Activated CD8-positive, alpha-beta T cell treated with anti-CD3 and anti-CD28 coated beads for 36 hours (primary cell): Measurements from ENCODE around the gene ALPP. TPM values are rescaled to one million over a fixed set of nuclear protein-coding genes. Genes with fewer than 3 reads are reported as not detected.
"Not testable (repeated sequence)": the region's sequence is repeated elsewhere in the genome, so short reads cannot be mapped to it uniquely, and the experiment has no call there.

Experiments
- ATAC-seq: fragments of 200-7000 bp; cut with Tn5 transposase; one replicate; pipeline ENCODE4 v1.10.0; 2021; ENCODE audit warnings: mild to moderate bottlenecking, moderate library complexity
- CTCF ChIA-PET: fragments of 350-600 bp; sonication (Branson Sonifier 250); formaldehyde crosslinking; loops from one replicate; lab custom pipeline; 2021; ENCODE audit warnings: antibody characterized with exemption; lab: Charles Lee
- POLR2A ChIA-PET: fragments of 350-600 bp; sonication (Branson Sonifier 250); formaldehyde crosslinking; loops from one replicate; lab custom pipeline; 2021; ENCODE audit warnings: antibody characterized with exemption; lab: Charles Lee
- DNase-seq: peaks from one replicate; pipeline ENCODE4 v3.0.0-alpha.2; 2020
- H3K27ac Mint-ChIP-seq: one replicate; pipeline ENCODE4 v1.8.0; 2021; ENCODE audit warnings: mild to moderate bottlenecking, mixed read lengths
- H3K27me3 Mint-ChIP-seq: one replicate; pipeline ENCODE4 v1.8.0; 2021; ENCODE audit warnings: mixed read lengths
- H3K36me3 Mint-ChIP-seq: one replicate; pipeline ENCODE4 v1.8.0; 2021; ENCODE audit warnings: low read depth, mixed read lengths
- H3K4me1 Mint-ChIP-seq: one replicate; pipeline ENCODE4 v1.8.0; 2021; ENCODE audit warnings: low read depth, mixed read lengths
- H3K4me3 Mint-ChIP-seq: one replicate; pipeline ENCODE4 v1.8.0; 2021; ENCODE audit warnings: mild to moderate bottlenecking, moderate library complexity, mixed read lengths
- H3K9me3 Mint-ChIP-seq: one replicate; pipeline ENCODE4 v1.8.0; 2021; ENCODE audit warnings: mixed read lengths
- intact Hi-C: fragments of 100-400 bp; cut with micrococcal nuclease; formaldehyde crosslinking; loops from one replicate; pipeline ENCODE4 v1.10.0; 2022
- total RNA-seq, 2 experiments: library from RNA; stranded (reverse); gene quantifications; one replicate each; pipeline ENCODE4 v1.2.3, GENCODE V29; 2021
- TF ChIP-seq, protein P1 (sequence below): fragments of 200-600 bp; IDR thresholded peaks from one replicate; pipeline ENCODE4 v1.8.0; 2022; ENCODE audit warnings: antibody characterized with exemption, mild to moderate bottlenecking

ALPP gene
- total RNA-seq, 2 experiments from 2014 or later, result not detected

DNA sequence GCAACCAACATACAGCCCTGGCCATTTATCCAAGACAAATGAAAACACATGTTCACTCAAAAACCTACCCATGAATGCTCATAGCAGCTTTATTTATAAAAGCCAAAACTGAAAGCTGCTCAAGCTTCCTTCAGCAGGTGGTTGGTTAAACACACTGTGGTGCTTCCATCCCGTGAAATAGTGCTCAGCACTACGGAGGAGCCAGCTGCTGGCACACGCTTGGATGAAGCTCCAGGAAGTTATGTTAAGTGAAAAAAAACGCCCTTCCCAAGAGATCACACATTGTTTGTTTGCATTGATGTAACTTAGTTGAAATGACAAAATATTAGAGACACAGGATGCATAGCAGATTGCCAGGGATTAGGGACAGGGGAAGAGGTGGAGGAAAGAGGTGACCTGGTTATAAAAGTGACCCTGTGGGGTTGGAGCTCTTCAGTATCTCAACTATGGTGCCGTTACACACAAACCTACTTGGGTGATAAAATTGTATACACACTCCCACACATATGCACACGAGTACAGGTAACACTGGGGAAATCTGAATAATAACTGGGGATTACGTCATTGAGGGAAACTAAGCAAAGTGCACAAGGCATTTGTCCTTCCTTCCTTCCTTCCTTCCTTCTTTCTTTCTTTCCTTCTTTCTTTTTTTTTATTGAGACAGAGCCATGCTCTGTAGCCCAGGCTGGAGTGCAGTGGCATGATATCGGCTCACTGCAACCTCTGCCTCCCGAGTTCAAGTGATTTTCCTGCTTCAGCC lies 21.9 kb downstream of the ALPP start:
- ATAC-seq, result no peak
- POLR2A ChIA-PET, result no interaction called here
- intact Hi-C loops, result no loop called here
- no peaks in the 10 kb centered on the region for H3K4me1 Mint-ChIP-seq
- H3K4me3 Mint-ChIP-seq, result no peak overlapping the region
- no peaks in the 10 kb centered on the region for H3K9me3 Mint-ChIP-seq
- H3K27ac Mint-ChIP-seq, result no peak overlapping the region
- H3K36me3 Mint-ChIP-seq, result no peaks in the 10 kb centered on the region
- peaks cover 8% of the 10 kb centered on the region for H3K27me3 Mint-ChIP-seq
- no peak for DNase-seq
- TF ChIP-seq, protein P1, sequence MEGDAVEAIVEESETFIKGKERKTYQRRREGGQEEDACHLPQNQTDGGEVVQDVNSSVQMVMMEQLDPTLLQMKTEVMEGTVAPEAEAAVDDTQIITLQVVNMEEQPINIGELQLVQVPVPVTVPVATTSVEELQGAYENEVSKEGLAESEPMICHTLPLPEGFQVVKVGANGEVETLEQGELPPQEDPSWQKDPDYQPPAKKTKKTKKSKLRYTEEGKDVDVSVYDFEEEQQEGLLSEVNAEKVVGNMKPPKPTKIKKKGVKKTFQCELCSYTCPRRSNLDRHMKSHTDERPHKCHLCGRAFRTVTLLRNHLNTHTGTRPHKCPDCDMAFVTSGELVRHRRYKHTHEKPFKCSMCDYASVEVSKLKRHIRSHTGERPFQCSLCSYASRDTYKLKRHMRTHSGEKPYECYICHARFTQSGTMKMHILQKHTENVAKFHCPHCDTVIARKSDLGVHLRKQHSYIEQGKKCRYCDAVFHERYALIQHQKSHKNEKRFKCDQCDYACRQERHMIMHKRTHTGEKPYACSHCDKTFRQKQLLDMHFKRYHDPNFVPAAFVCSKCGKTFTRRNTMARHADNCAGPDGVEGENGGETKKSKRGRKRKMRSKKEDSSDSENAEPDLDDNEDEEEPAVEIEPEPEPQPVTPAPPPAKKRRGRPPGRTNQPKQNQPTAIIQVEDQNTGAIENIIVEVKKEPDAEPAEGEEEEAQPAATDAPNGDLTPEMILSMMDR, result no peak
- CTCF ChIA-PET, result interaction anchor here (0.6 kb wide), 1 partner anchor 46 kb away, joined by 3 read pairs; no protein-coding TSS in a partner anchor

DNA sequence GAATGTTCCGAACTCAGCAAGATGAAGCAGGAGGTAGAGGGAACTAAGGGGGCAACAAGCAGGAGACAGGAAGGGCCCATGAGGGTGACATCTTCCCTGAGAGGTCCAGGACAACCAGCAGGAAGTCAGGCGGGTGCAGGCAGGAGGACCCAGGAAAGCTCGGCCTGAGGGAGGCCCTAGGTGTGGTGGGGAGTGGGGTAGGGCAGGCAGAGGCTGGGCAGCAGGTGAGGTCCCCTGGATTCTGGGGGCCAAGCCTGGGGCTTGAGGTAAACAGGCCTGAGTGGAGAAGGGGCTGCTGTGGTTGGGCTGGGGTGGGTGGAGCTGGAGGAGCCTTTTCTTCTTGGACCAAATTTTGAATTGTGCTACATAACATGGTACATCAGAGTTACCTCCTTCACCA lies 24.0 kb downstream of the ALPP start:
- intact Hi-C loops, result no loop called here
- Mint-ChIP-seq H3K36me3 (no peaks in the 10 kb centered on the region), H3K4me3 (no peak overlapping the region), H3K9me3 (no peaks in the 10 kb centered on the region), H3K27me3 (peaks cover 7% of the 10 kb centered on the region), H3K4me1 (no peaks in the 10 kb centered on the region), H3K27ac (no peak overlapping the region)
- TF ChIP-seq, protein P1, result no peak
- ATAC-seq, result no peak
- ChIA-PET POLR2A (no interaction called here), CTCF (no interaction called here)
- no peak for DNase-seq

DNA sequence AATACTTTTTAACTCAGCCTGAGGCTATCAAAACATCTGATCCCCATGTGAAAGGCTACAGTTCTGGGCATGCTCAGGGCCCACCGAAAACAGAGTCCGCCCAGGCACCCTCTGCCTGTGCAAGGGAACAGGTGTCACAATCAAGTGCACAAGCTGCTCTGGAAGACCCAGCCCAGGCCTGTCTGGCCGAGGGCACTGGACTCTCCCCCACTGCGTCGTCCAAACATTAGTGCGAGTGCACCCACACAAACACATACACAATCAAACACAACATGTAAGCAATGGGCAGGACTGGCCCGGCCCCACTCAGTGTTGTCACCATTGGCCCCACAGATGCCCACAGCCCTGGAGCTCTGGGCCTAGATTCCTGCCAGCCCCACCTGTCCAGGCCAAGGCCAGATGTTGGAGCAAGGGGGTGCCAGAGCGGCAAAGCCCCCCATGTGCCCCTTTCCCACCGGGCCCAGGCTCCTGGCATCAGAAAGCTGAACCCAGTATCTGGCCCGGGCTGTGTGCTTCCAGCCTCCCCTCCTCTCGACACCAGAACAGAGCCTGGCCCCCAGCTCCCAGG lies 27.5 kb downstream of the ALPP start:
- ChIA-PET CTCF (interaction anchor here (0.7 to 1.1 kb wide), 2 partner anchors 33 to 482 kb away, joined by 3 to 4 read pairs; no protein-coding TSS in a partner anchor), POLR2A (no interaction called here)
- Mint-ChIP-seq H3K27ac (no peak overlapping the region), H3K36me3 (no peaks in the 10 kb centered on the region), H3K9me3 (no peaks in the 10 kb centered on the region), H3K27me3 (peaks cover 3% of the 10 kb centered on the region), H3K4me3 (no peak overlapping the region), H3K4me1 (no peaks in the 10 kb centered on the region)
- ATAC-seq, result no peak
- TF ChIP-seq, protein P1, result no peak
- intact Hi-C loops, result no loop called here
- no peak for DNase-seq

DNA sequence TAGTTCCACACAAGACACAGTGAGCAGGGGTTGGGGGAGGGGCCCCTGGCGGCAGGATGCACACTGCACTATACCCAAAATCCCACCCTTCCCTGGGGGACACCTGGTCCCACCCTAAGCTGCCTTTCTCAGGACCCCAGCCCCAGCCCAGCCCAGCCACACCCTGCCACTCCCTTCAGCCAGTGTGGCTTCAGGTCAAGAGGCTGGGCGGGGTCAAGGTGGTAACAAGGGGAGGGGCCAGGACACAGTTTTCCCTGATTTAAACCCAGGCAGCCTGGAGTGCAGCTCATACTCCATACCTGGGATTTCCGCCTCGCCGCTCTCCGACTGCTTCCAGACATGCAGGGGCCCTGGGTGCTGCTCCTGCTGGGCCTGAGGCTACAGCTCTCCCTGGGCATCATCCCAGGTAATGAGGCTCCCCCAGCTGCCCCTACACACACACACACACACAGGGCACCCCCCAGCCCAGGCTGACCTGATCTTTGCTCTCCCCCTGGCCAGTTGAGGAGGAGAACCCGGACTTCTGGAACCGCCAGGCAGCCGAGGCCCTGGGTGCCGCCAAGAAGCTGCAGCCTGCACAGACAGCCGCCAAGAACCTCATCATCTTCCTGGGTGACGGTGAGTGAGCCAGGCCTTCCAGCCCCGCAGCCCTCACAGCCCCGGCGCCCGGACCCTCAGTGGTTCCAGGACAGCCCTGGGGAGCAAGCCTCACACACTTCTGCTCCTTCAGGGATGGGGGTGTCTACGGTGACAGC lies 28.2 kb downstream of the ALPP start, which contains the start of gene ALPG:
Gene ALPG (plus strand): TSS at position 289 of the 755 bp plus-strand sequence. CDS start 51 bp downstream, at position 340.
- Mint-ChIP-seq H3K27ac (no peak within 1 kb of the TSS), H3K4me1 (no peaks in the 10 kb centered on the region), H3K36me3 (no peaks in the 10 kb centered on the region), H3K27me3 (peaks cover 3% of the 10 kb centered on the region), H3K9me3 (no peaks in the 10 kb centered on the region), H3K4me3 (no peak within 1 kb of the TSS)
- ChIA-PET POLR2A (no interaction called here), CTCF (interaction anchor here (1.1 kb wide), 1 partner anchor 33 kb away, joined by 4 read pairs; no protein-coding TSS in a partner anchor)
- intact Hi-C loops, result no loop called here
- ATAC-seq, result no peak
- TF ChIP-seq, protein P1, result no peak
- no peak for DNase-seq

DNA sequence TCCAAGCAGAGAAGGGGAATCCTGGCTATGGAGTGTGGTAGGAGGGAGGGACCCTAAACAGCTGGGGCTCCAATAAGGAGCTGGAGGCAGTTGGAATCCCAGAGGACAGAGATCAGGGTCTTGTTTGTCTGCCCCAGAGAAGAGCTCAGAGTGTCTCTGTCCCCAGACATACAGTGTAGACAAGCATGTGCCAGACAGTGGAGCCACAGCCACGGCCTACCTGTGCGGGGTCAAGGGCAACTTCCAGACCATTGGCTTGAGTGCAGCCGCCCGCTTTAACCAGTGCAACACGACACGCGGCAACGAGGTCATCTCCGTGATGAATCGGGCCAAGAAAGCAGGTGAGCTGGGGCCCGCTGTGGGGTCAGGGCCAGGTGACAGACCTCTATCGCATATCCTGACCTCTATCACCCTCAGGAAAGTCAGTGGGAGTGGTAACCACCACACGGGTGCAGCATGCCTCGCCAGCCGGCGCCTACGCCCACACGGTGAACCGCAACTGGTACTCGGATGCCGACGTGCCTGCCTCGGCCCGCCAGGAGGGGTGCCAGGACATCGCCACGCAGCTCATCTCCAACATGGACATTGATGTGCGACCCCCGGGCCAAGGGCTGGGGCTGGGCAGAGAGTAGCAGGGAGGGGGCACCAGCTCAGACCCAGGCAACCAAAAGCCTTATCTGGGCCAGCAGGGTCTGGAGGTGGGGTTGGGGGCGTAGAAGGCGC lies 29.0 kb downstream of the ALPP start:
- H3K27ac Mint-ChIP-seq, H3K4me3 Mint-ChIP-seq, H3K27me3 Mint-ChIP-seq, H3K36me3 Mint-ChIP-seq, CTCF ChIA-PET, ATAC-seq, POLR2A ChIA-PET, H3K9me3 Mint-ChIP-seq, DNase-seq, H3K4me1 Mint-ChIP-seq, intact Hi-C loops: not testable (repeated sequence)

DNA sequence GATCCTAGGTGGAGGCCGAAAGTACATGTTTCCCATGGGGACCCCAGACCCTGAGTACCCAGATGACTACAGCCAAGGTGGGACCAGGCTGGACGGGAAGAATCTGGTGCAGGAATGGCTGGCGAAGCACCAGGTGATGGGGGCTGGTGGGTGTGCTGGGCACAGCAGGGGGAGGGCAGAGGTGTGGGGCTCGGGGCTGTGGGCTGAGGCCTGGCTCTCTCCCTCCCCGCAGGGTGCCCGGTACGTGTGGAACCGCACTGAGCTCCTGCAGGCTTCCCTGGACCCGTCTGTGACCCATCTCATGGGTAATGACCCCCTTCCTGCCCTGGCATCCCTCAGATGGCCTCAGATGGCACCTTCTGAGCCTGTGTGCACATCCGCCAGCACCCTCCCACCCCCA lies 29.7 kb downstream of the ALPP start:
- DNase-seq, H3K4me1 Mint-ChIP-seq, H3K9me3 Mint-ChIP-seq, ATAC-seq, POLR2A ChIA-PET, CTCF ChIA-PET, H3K4me3 Mint-ChIP-seq, H3K27ac Mint-ChIP-seq, H3K36me3 Mint-ChIP-seq, intact Hi-C loops, H3K27me3 Mint-ChIP-seq: not testable (repeated sequence)

DNA sequence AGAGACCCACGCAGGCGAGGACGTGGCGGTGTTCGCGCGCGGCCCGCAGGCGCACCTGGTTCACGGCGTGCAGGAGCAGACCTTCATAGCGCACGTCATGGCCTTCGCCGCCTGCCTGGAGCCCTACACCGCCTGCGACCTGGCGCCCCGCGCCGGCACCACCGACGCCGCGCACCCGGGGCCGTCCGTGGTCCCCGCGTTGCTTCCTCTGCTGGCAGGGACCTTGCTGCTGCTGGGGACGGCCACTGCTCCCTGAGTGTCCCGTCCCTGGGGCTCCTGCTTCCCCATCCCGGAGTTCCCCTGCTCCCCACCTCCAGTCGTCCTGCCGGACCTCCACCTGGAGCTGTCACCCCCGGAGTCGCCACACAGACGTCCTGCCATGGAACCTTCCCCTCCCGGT lies 31.1 kb downstream of the ALPP start:
- Mint-ChIP-seq H3K27me3 (peaks cover 14% of the 10 kb centered on the region), H3K4me1 (peaks cover 14% of the 10 kb centered on the region)
- DNase-seq, H3K4me3 Mint-ChIP-seq, POLR2A ChIA-PET, H3K9me3 Mint-ChIP-seq, intact Hi-C loops, H3K36me3 Mint-ChIP-seq, CTCF ChIA-PET, H3K27ac Mint-ChIP-seq: not testable (repeated sequence)
- peak; percentile 64 for ATAC-seq
